HG02885 (cell line): ENCODE measurements around the gene WNT9B.
"Not testable (repeated sequence)": the region's sequence is repeated elsewhere in the genome, so short reads cannot be mapped to it uniquely, and the experiment has no call there.

Experiments
- ATAC-seq: cut with Tn5 transposase; IDR thresholded peaks from one replicate; pipeline ENCODE4 v1.9.1; 2021; ENCODE audit warnings: mild to moderate bottlenecking; ENCODE audit not compliant: unreplicated experiment, poor library complexity

WNT9B gene

GRCh38 chr17:46903762-46904672 is 52.6 kb downstream of the WNT9B start:
- ATAC-seq = no peak

GRCh38 chr17:46908068-46908737 is 56.8 kb downstream of the WNT9B start:
- no peak for ATAC-seq

GRCh38 chr17:46910179-46910927 is 59.0 kb downstream of the WNT9B start:
- no peak for ATAC-seq

- ATAC-seq = no peak
Observed at GRCh38 chr17:46911311-46911710, 59.9 kb downstream of the WNT9B start.

GRCh38 chr17:46915596-46915995 is 64.2 kb downstream of the WNT9B start:
- ATAC-seq = no peak

- no peak for ATAC-seq
Observed at GRCh38 chr17:46916211-46916610, 64.8 kb downstream of the WNT9B start.

- no peak for ATAC-seq
Observed at GRCh38 chr17:46916623-46917022, 65.2 kb downstream of the WNT9B start.

- ATAC-seq = no peak
Observed at GRCh38 chr17:46917041-46917440, 65.7 kb downstream of the WNT9B start.

- no peak for ATAC-seq
Observed at GRCh38 chr17:46917516-46917915, 66.1 kb downstream of the WNT9B start.

- ATAC-seq = not testable (repeated sequence)
Observed at GRCh38 chr17:46921962-46922361, 70.6 kb downstream of the WNT9B start.

GRCh38 chr17:46922487-46922803 is 71.1 kb downstream of the WNT9B start:
- no peak for ATAC-seq

- peak; percentile 92 for ATAC-seq
Observed at GRCh38 chr17:46922804-46923635, 71.6 kb downstream of the WNT9B start, which contains the start of gene GOSR2. Gene GOSR2 (plus strand): TSS chr17:46923160. CDS start chr17:46923193, 33 bp downstream.

GRCh38 chr17:46925185-46925868 is 73.9 kb downstream of the WNT9B start:
- no peak for ATAC-seq

- no peak for ATAC-seq
Observed at GRCh38 chr17:46928467-46929261, 77.3 kb downstream of the WNT9B start.

GRCh38 chr17:46929413-46929812 is 78.0 kb downstream of the WNT9B start:
- ATAC-seq = no peak

- no peak for ATAC-seq
Observed at GRCh38 chr17:46930051-46930450, 78.7 kb downstream of the WNT9B start.

GRCh38 chr17:46931596-46931995 is 80.2 kb downstream of the WNT9B start:
- no peak for ATAC-seq

GRCh38 chr17:46935658-46936266 is 84.4 kb downstream of the WNT9B start:
- ATAC-seq = no peak
